NCI-H748 (cell line): ENCODE measurements around the gene LCP1.
A peak's percentile ranks its signal among the peaks of the same experiment; 100 is the strongest.
"Not testable (repeated sequence)": the region's sequence is repeated elsewhere in the genome, so short reads cannot be mapped to it uniquely, and the experiment has no call there.

Source experiments
- DNase-seq: peaks from one replicate; lab custom pipeline; 2025; ENCODE audit not compliant: unreplicated experiment; lab: John Stamatoyannopoulos, UW

The LCP1 gene

DNA sequence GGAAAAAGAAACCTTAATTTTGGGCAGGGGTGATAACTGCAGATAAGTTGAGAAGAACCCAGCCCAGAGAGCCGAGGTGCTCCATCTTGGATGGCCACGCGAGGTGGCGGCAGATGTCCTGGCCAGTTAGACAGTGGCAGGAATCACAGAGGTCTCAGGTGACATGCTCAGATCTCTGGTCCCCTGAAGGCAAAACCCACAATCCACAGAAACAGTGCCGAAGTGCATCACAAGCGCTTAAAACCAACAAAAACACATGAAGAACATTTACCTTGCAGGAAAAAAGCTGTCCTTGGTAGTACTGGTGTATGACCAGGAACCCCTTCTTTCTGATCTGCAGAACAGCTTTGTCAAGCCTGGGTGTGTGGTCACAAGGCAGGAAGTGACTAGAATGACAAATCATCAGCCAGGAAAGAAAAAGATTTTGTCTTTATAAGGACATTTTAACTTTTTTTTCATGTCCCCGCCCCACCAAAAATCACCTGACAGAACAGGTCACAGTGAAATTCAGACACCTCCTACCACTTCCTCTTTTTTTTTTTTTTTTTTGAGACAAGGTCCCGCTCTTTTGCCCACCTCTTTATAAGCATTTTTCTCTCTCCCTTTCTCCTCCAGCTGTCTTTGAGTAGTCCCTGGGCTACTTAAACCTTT, at the start of gene LCP1:
TSS of gene LCP1 (minus strand) at position 338 of the 651 bp plus-strand sequence. CDS start 22,515 bp downstream, outside the sequence.
- peak; percentile 18 for DNase-seq

GRCh38 chr13:46229251-46229650, 47.3 kb upstream of the LCP1 start:
- no peak for DNase-seq

- peak; percentile 75 for DNase-seq
Observed at GRCh38 chr13:46220234-46220633, 38.3 kb upstream of the LCP1 start.

GRCh38 chr13:46214741-46215140, 32.8 kb upstream of the LCP1 start:
- DNase-seq, result not testable (repeated sequence)

GRCh38 chr13:46213242-46213641, 31.3 kb upstream of the LCP1 start:
- DNase-seq, result no peak

DNA sequence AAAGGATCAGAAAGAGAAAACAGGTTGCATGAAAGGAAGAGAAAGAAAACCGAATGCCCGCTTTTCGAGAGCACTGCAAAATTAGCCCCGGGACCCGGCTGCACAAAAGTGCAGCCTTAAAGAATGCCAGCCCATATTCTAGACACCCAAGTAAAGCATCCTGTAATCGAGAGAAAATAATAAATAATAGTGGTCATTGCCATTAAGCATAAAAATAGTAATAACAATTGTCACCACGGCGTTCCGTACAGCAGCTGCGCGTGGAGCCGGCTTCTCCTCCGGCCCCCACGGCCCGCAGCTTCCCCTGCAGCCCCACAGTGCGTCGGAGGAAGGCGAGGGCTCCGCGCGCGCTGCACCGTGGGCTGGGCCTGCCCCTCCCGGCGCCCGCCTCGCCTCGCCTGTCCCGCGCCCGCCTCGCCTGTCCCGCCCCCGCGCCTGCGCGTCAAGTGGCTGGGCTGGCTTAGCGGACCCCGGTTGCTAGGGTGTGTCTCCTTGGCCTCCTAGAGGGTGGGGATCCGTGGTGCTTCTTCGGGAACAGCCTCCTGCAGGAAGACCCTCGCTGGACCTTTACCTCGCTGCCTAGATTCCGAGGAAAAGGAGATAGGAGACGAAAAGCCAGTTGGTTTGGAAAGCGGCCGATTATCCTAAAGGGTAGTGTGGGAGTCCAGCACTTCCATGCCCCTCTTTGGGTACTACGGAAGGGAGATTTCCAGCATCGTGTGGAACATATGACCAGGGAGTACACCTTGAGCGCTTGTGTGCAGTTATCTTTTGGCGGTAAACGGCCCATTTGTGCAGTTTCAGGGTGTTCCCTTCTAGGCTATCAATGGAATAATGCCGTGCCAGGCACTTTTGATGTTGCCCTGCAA, 29.7 kb upstream of the LCP1 start, which contains the start of gene LRRC63:
TSS of gene LRRC63 (plus strand) at position 446 of the 869 bp plus-strand sequence. CDS start 1,107 bp downstream, outside the sequence.
- peak; percentile 92 for DNase-seq

DNA sequence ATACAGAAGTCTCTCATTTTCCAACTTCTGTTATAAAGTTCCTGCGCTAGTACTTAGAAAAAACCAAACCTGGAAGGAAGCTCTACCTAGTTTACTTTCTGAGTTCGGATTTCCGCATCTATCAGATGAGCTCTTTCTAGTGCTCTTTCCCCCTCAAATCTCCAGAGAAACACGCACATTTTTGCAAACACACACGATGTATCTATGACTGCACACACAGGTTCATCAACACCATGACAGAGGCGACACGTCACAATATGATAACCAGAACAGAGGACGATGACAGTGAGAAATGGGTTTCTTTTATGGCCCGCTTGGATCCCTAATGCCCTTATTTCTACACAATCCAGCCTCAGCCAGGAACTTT, 29.1 kb upstream of the LCP1 start:
- peak; percentile 51 for DNase-seq

DNA sequence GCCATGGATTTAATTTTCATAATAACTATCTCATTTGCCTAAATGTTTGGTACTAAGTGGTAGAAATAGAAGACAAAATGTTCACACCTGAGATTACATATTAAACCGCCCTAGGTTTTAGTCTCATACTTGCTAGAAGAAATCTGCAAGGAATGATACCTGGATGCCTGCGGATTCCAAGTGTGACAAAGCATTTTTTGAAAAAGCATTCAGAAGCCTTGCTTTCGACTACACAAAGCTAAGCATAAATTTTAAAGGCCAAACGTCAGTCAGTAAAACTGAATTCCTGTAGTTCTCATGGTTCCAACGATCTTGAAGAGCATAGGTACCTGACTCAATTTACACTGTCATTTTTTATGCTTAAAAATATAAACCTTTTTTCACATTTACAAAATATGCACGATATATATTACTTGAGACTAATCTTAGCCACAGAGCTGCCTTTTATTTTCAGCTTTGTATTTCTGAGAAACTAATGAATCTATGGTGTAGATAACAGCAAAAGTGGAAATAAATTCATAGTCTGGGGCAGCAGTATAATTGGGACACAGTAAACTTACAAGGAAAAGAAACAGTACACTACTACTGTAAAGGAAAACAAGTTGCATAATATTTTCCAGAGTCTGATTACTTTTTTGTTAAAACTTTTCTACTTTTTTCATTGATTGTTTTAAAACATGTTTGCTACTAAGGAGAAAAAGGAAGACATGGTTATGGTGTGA, 28.5 kb upstream of the LCP1 start:
- no peak for DNase-seq

GRCh38 chr13:46207828-46208227, 25.9 kb upstream of the LCP1 start:
- DNase-seq, result no peak

GRCh38 chr13:46206143-46206542, 24.2 kb upstream of the LCP1 start:
- DNase-seq, result no peak

DNA sequence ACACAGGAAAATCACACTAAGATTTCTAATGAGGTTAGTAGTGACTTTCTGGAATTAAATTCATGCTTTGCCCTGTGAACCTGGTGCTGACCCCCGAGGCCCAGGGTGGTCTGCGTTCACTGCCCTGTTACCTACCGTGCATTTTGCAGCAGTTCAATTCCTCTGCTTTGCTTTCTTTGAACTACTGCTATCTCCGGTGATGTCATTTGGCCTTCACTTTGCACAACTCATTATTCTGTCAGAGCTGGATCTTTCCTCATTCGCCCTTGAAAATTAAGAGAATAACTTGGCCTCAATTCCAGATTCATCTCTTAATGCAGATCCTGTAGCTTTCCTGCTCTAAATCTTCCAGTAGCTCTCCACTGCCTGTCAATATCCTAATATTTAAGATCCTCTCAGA, 21.0 kb upstream of the LCP1 start:
- no peak for DNase-seq

DNA sequence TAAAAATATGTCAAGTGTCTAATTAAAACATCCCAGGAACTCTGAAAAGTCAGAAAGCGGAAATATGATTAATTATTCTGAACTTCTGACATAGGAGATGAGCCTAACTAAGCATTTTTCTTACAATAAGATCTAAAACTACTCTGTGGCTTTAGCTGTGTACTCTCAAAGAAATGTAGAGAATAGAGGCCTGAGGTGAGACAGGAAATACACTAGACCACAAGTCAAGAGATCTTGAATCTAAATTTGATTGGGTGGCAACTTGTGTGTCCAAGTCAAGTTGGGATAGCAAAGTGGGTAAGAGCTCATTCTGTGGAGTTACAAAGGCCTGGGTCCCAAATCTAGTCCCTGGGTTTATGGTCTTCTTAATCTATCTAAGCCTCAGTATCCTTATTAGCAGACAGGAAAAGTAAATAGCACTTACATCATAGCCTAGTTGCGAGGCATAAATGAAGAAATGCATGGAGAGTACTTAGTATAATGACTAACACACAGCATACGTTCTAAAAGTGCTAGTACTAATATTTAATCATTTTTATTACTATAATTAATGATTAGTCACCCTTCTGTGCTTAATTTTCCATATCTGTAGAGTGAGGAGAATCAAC, 20.3 kb upstream of the LCP1 start:
- DNase-seq, result no peak

GRCh38 chr13:46198696-46199193, 16.8 kb upstream of the LCP1 start:
- no peak for DNase-seq

DNA sequence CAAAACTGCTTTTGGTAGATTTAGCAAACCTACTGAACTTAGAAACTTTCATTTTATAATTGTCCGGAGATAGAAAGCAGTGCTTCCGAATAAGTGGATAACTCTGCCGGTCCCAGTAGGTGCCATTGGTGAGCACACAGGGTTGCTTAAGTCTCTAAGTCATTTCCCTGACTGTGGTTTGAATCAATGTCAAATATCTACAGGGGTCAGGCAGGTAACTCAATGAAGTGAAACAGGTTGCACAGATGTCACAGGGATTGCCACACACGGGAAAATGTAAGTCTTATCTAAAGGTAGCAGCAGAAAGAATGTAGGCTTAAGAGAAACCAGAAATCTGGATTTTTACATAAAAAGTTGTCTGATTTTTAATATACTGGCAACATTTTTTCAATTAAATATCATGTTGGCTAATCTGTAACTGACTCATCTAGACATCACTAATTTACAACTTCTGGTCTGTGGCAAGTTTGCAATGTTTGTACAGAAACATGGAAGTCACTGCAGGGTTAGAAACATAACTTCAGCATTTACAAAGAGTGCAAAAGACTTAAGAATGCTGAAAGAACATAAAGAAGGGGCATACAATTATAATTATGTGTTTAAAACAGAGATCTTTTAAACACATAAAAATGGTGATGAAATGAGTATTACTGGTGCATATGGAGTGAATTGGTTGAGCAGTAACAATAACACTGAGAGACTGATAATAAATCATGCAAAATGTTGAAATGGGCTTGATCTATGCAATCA, 15.5 kb upstream of the LCP1 start:
- no peak for DNase-seq

GRCh38 chr13:46195016-46195415, 13.0 kb upstream of the LCP1 start:
- DNase-seq, result no peak

DNA sequence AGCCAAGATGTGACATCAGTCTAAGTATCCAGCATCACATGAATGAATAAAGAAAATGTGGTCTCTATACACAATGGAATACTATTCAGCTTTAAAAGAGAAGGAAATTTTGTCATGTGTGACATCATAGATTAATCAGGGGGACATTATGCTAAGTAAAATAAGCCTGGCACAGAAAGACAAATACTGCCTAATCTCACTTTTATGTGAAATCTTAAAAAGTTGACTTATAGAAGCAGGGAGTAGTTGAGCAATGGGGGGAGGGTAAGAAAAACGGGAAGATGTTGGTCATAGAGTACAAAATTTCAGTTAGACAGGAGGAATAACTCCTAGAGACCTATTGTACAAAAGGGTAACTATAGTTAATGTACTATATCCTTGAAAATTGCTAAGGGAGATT, 10.4 kb upstream of the LCP1 start:
- DNase-seq, result no peak

DNA sequence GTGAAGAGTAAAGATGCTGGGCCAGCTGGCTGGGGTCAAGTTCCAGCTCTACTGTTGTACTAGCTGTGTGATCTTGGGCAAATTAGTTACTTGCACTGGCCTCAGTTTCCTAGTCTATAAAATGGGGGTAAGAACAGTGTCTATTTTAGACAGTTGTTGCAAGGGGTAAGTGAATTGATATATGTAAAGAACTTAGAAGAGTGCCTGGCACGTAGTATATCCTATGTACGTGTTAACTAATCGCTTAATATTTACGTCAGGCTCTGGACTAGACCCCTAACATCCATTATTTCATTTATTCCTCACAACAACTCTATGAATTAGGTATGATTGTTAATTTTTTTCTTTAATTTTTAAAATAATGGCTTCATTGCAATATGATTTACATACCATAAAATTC, 3.7 kb upstream of the LCP1 start:
- DNase-seq, result no peak

DNA sequence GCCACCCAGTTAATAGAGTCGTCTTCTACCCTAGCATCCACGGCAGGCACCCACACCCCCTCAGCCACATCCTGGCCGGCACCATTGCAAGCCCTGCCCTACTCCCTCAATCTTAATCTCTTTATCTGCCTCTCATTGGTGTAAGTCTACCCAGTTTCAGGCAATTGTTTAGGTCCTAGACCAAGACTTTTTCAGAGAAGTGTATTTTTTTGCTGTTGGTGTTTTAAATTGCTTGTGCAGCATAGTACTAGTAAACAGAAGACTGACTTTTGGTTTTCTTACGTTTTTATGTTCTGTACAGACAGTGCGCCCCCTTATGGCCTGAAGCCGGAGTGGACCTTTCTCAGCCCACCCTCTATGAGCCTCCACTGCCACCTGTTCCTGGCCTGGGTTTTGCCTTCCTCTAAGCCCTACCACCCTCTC, 2.3 kb upstream of the LCP1 start:
- DNase-seq, result peak; percentile 50

- DNase-seq, result no peak
Observed at GRCh38 chr13:46183018-46183946, 1.3 kb upstream of the LCP1 start.
